OCI-LY1 (cell line): ENCODE measurements around the gene ZBTB43.

Source experiments
- EZH2 ChIP-seq: fragments of 200-600 bp; sonication (generic), shearing (Covaris generic); IDR thresholded peaks from 2 replicates; pipeline ENCODE4 v1.8.0; 2017; ENCODE audit warnings: borderline replicate concordance, mixed run types, mild to moderate bottlenecking, antibody characterized with exemption, low read length, moderate library complexity, mixed read lengths
- TF ChIP-seq, protein P1 (sequence below): fragments of 200-600 bp; sonication (generic), shearing (Covaris generic); IDR thresholded peaks from 2 replicates; pipeline ENCODE4 v1.5.1; 2017; ENCODE audit warnings: mild to moderate bottlenecking, antibody characterized with exemption, low read length, moderate library complexity, mixed read lengths

DNA sequence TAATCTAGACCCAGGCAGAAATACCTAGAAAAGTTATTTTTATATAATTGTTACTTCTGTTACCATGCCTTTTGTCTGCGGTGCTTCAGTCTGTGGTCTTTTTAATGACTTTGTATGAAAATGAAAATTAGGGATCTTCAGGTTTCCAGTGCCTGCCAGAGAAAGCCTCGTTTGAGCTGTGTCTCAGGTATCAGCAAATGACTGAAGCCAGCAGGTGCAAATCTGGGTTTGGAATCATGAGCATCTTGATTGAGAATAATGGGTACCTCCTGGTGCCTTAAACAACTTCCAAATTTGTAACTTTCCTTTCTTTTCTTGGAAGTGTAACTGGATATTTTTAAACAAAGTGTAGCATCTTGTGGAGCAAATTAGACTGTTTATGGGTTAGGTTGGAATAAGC is 59.9 kb downstream of the ZBTB43 start:
- TF ChIP-seq, protein P1, sequence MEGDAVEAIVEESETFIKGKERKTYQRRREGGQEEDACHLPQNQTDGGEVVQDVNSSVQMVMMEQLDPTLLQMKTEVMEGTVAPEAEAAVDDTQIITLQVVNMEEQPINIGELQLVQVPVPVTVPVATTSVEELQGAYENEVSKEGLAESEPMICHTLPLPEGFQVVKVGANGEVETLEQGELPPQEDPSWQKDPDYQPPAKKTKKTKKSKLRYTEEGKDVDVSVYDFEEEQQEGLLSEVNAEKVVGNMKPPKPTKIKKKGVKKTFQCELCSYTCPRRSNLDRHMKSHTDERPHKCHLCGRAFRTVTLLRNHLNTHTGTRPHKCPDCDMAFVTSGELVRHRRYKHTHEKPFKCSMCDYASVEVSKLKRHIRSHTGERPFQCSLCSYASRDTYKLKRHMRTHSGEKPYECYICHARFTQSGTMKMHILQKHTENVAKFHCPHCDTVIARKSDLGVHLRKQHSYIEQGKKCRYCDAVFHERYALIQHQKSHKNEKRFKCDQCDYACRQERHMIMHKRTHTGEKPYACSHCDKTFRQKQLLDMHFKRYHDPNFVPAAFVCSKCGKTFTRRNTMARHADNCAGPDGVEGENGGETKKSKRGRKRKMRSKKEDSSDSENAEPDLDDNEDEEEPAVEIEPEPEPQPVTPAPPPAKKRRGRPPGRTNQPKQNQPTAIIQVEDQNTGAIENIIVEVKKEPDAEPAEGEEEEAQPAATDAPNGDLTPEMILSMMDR, result no peak
- no peak for TF ChIP-seq EZH2
